Body of pancreas (tissue), 4 donors: ENCODE data around the gene PLA2G4B.

Experiments
- POLR2A ChIP-seq, 3 donors: fragments of 450-650 bp; IDR thresholded peaks; one replicate each; pipeline ENCODE4 v1.6.1; 2016; ENCODE audit warnings: antibody characterized with exemption in 3 of 3, mild to moderate bottlenecking in 2 of 3
- TF ChIP-seq, protein P1 (sequence below), 7 experiments: fragments of 450-650 bp in 4 of 7; fragments of 200-600 bp in 3 of 7; sonication (generic) in 3 of 7; IDR thresholded peaks; one replicate each; pipeline ENCODE4 v1.5.1; 2016 to 2019; ENCODE audit warnings: antibody characterized with exemption in 7 of 7

- TF ChIP-seq, protein P1, sequence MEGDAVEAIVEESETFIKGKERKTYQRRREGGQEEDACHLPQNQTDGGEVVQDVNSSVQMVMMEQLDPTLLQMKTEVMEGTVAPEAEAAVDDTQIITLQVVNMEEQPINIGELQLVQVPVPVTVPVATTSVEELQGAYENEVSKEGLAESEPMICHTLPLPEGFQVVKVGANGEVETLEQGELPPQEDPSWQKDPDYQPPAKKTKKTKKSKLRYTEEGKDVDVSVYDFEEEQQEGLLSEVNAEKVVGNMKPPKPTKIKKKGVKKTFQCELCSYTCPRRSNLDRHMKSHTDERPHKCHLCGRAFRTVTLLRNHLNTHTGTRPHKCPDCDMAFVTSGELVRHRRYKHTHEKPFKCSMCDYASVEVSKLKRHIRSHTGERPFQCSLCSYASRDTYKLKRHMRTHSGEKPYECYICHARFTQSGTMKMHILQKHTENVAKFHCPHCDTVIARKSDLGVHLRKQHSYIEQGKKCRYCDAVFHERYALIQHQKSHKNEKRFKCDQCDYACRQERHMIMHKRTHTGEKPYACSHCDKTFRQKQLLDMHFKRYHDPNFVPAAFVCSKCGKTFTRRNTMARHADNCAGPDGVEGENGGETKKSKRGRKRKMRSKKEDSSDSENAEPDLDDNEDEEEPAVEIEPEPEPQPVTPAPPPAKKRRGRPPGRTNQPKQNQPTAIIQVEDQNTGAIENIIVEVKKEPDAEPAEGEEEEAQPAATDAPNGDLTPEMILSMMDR (IDR thresholded peaks at IDR 0.05), result no peak
- TF ChIP-seq POLR2A (IDR thresholded peaks at IDR 0.05), result no peak
Measured at GRCh38 chr15:41887893-41888292, 49.2 kb downstream of the PLA2G4B start.
